Stimulated activated CD8-positive, alpha-beta memory T cell treated with anti-CD3 and anti-CD28 coated beads, Interleukin-4, amount 100 ng/mL, for 24 hours (primary cell): ENCODE data around the gene RCSD1.

Source experiments
- DNase-seq: peaks from one replicate; pipeline ENCODE4 v3.0.0-alpha.2; 2020; ENCODE audit warnings: low read depth

Gene RCSD1

DNA sequence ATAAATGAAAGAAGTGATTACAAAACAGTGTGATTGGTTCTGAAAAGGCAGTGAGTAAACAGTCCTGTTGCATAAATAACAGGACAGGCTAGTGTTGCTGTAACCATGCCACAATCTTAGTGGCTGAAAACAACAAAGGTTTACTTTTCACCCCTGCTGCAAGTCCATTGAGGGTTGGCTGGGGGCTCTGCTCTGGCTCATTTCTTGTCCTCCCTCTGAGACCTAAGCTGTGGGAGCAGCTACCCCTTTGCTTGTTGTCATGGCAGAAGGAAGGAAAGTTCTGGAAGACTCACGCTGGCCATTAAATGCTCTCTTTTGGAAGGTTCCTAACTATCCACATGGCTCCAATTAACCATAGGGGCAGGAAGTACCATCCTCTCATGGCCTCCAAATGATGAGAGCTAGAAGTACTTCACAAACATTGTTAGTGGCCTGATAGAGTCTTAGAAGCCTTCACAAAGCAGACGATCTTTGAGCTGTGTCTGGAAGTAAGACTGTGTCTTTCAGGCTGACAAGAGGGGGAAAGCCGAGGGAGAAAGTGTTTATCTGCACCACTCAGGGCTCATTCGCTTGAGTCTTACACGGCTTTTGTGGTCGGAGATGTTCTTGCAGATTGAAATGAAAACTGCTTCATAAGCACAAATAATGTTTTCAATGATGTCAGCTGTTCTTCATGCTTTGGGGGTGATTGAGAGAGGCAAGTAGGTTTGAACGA is 11.9 kb downstream of the RCSD1 start:
- DNase-seq = no peak

DNA sequence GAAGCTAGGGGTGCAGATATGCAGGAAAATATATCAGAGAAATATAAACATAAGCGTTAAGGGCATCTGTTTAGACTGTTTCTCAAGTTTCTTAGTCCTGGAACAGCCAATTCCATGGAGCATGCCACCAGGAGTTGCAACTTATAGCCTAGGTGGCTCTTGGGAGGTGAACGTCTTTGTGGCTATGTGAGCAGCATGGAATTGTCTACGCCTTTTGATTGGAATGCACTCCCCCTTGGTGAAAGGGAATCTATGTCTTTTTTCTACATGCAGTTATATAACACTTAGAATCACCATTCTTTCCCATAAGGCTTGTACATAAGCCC is 12.4 kb downstream of the RCSD1 start:
- DNase-seq = no peak

DNA sequence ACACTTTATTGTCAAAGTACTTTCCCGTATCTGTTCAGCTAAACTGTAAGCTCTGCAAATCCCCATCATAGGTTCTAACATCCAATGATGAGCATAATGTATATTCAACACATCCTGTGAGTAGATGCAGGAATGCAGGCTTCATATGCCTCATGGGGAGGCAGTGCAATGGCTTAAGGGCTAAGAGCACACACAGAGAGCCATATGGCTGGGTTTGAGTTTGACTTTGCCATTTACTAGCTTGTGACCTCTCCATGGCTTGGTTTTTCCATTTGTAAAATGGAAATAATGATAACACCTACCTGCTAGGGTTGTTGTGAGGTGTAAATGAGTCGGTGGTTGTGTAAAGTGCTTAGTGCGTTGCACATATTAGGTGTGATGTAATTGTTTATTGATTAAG is 13.4 kb downstream of the RCSD1 start:
- no peak for DNase-seq

DNA sequence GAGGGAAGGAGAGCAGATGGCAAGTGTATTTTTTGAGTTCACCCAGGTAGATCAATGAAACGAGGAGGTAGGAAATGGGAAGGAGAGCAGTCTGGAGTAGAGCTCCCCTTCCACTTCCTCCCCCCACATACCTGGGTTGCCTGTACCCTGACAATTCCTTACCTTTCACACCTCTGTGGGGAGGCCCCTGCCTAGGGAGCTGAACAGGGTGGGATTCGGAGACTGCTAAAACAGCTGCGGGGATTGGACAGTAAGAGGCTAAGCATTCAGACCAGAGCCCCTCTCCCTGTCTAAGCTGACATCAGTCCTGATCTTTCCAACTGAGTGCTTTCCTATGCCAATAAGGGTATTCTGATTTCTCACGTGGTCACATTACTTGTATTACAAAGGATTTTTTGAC is 14.5 kb downstream of the RCSD1 start:
- DNase-seq = no peak

DNA sequence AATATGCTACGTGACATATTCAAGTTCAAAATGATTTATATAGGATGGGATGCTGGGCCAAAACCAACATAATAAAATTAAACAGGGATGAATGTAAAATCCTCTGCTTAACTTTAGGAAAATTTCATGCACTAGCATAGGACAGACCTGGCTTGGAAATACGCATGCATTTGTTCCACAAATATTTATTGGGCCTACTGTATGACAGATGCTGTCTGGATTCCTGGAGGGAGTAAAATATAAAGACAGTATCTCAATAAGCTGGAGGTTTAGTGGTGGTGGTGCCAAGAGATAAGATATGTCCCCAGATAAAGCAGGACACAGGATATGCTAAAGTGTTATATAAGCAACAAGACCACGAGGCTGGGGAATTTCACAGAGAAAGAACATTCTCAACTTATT is 15.1 kb downstream of the RCSD1 start:
- no peak for DNase-seq

DNA sequence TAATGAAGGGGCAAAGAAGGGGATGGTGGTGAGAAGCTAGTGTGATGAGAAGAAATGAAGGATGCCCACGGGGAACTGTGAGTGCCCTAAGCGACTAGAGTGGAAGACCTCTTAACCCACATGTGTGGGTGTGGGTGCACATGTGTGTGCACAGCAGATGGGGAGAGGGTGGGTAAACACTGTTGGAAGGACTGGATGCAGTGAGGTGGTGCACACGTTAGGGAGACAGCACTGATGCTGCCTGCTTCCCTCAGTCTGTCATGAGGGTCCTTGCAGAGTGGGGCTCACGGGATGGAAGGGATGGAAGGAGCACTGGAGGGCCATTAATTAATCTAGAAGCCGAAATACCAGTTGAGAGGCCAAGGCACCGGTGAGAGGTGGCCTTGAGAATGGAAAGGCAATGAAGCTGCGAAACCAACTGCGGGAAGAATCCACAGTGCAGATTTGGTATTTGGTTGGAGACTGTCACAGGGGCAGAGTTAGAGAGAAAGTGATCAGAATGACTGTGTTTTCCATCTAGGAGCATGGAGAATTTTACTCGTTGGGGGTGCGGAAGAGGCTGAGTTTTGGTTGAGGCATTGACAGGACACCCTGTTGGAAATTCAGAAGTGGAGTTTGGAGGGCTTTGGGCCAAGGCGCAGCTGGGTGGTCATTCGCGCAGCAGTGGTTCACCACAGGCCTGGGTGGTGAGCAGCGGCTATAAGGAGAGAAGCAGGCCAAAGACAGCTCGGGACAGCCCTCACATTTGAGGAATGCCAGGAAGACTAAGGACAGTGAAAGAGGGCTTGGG is 15.8 kb downstream of the RCSD1 start:
- no peak for DNase-seq

DNA sequence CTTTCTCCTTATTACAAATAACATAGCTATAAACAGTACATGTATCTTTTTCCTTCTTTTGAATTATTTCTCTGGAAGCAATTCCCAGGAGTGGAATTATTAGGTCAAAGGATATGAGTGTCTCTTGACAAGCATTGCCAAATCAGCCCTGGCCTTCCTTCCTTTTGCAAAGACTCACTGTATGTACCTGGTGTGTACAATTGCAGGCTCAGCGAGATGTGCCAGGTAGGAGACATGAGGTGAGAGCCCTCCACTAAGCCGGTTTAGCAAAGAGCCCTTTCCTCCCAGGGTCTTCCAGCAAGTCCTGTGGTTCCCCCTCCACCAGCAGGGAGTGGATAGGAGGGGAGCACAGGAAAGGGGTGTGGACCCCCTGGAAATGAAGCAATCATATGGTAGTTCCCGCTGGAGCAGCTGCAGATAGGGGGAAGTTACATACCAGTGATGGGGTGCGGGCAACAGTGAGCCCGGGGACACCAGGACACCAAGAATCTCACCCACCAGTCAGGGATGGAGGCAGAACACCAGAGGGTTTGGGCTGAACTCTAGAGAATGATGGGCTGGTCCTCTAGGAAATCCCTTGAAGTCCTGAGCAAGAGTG is 18.3 kb downstream of the RCSD1 start:
- no peak for DNase-seq

DNA sequence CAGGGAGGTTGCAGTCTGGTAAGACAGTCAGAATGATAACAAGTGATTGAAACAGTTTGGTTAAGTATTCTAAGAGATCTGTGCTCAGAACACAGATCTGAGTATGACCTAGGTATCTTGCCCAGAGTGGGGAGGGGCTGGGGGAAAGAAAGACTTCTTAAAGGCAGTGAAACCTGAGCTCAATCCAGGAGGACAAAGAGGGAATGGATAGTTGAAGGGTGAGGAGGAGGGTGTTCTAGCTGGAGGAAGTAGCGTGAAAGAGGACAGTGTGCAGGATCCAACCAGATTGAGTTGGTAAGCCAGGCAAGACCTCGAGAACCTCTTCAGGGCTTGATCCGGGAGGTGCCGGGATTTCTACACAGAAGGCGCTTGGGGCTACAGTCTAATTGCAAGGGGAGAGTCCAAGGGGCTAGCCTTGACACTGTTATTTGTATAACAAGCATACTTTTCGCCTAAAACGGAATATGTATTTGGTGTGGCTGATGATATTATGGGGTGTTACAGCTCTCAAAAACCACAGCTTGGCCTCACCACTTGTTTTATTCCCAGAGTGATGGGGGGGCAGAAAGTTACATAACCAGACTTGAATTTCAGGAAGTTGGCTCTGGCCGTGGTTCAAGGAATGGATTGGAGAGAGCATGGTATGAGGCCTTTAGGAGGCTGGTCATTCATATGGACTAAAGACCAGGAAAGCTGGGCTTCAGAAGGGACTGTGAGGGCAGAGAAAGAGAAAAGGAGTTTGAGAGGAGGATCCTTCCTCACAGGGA is 19.1 kb downstream of the RCSD1 start:
- no peak for DNase-seq

DNA sequence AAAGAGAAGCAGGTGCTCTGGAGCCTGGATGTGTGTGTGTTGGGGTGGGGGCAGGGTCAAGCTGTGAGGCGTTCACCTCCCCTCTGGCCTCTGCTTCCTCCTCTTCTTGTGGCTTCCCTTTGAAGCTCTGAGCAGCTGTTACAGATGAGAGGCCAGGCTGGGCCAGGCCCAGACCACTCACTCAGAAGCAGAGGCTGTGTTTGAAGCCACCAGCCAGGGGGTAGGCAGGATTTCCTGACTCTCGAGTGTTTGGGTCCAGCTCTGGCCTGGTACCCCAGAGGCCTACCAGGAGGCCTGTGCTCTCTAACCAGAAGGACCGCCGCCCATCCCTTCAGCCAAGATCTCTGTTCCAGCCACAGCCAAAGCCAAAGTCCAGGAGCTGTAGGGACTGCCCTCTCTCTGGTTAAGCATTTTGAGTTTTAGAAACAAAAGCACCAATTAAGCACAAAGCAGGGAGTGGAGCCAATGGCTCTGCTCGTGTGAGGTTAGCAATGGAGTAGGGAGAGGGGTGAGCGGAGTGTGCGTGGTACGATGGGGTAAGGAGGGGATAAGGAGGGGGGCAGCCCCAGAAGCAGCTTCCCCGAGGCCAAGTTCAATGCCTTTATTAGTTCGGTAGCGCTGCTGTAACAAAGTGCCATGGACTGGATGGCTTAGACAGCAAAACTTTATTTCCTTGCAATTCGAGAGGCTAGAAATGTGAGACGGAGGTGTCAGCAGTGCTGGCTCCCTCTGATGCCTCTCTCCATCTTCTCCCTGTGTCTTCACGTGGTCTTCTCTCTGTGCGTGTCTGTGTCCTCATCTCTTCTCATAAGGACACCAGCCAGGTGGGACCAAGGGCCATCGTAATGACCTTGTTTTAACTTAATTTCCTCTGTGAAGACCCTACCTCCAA is 20.5 kb downstream of the RCSD1 start:
- no peak for DNase-seq

DNA sequence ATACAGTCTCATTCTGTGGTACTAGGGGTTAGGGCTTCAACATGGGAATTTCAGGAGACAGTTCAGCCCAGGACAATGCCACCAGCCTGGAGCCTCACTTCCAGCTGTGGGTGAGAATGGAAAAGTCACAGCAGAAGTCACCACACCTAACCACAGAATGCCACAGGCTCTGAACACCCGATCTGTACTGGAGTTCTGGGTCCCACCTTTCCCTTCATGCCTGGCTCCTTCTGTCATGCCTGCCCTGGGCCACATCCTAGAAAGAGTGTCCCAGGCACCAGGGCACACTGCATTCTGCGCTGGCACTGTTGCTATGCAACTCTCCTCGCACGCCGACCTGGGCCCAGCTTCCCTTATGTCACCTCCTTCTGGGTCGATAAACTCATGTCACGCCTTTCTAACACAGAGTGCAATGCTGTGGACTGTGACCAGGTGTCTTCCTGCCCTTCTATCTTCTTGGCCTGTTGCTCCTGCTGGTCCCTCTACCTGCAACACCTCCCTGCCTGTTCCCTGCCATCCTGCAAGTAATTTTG is 21.2 kb downstream of the RCSD1 start:
- DNase-seq = no peak

DNA sequence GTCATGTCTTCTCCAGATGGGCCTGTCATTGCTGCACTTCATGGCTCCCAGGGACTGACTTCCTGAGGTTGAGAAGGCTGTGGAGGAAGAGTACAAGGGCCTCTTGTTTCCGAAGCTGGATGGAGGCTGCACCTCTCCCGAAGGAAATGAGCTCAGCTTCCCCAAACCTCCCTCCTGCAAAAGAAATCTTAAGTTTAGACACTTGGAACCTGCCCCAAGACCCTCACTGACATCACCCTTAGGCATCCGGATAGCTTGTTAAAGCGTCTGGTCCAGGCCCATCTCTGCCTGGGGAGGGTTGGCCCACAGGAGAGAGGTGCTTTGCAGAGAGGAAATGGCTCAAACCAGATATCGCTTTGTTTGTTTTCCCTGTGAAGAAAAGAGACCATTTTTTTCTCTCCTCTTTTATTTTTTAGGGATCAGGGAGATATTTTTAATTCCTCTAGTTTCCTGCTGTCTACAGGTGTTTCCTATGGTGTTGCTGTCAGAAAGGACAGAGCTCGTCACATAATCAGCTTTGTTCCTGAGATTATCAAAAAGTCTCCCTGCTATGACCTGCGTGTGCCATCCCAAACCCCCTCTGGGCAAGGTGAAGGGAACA is 25.0 kb downstream of the RCSD1 start:
- DNase-seq = no peak

DNA sequence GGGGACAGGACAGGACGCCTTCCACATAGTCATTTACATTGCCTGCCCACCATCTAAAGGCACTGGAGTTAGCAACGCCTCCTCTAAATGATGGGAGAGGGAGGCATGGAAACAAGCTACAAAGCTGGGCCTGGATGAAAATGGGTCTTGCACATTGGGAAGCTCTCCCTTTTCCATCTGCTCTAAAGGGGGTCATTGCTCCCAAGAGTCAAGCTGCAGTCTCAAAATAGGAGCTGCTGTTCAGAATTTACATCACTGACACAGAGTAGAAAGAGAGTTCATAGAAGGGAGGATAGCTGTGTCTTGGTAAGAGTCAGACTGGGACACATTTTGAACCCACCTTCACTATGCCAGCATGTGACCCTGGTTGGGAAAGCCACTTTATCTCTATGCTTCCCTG is 26.6 kb downstream of the RCSD1 start:
- DNase-seq = no peak

DNA sequence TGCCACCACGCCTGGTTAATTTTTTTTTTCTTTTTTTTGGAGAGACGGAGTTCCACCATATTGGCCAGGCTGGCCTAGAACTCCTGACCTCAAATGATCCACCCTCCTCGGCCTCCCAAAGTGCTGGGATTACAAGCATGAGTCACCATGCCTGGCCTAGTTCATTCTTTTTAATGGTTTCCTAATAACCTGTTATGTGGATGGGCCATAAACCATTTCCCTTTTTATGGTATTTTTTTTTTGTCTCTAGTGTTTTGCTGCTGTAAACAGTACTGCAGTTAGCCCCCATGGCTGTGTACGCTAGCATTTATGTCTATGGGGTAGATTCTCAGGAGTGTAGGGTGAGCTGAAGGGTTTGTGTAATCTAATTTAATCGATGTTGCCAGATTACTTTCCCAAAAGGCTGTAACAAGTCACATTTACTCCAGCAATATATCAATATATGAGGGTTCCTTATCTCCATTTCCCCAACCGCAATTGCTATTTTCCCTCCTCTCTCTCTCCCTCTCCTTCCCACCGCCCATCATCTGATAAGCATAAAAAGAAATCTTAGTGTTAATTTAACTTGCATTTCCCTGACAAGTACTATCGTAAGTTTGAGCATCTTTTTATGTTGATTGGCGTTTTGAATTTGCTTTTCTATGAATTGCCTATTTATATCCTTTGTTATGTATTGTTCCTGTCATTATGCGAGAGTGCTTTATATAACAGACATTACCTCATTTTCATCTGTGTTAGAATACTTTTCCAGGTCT is 28.7 kb downstream of the RCSD1 start:
- no peak for DNase-seq

DNA sequence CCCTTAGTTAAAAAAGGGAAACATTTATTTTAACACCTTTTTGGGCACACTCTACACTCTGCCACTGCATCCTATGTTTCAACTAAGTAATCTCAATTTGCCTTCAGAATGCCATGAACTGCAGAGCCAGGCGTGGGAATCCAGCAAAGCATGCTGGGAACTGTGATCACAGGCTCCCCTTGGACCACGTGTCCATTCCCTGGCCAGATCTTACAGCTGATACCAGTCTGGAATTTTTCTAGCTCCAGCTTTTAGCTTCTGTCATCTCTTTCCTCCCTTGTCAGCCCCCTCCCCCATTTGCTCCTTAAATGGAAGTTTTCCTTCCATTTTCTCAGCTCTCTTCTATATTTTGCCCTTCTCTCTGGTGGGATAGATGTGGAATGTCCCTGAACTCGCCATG is 29.4 kb downstream of the RCSD1 start:
- DNase-seq = no peak

DNA sequence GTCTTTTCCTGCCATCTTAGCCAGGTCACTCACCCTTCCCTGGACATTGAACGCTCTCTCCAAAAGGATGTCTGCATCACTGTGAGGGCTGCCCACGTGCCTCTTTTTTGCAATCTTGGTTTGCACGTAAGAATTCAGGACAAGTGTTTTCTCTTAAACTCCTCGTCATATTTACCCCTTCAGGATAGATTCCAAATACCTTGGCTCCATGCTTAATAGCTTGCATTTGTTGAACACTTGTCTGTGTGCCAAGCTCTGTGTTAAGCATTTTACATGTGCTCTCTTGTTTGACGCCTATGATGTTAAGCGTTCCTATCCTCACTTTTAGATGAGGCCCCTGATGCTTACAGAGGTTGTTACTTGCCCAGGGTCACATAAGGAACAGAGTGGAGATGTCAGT is 29.8 kb downstream of the RCSD1 start:
- DNase-seq = no peak

DNA sequence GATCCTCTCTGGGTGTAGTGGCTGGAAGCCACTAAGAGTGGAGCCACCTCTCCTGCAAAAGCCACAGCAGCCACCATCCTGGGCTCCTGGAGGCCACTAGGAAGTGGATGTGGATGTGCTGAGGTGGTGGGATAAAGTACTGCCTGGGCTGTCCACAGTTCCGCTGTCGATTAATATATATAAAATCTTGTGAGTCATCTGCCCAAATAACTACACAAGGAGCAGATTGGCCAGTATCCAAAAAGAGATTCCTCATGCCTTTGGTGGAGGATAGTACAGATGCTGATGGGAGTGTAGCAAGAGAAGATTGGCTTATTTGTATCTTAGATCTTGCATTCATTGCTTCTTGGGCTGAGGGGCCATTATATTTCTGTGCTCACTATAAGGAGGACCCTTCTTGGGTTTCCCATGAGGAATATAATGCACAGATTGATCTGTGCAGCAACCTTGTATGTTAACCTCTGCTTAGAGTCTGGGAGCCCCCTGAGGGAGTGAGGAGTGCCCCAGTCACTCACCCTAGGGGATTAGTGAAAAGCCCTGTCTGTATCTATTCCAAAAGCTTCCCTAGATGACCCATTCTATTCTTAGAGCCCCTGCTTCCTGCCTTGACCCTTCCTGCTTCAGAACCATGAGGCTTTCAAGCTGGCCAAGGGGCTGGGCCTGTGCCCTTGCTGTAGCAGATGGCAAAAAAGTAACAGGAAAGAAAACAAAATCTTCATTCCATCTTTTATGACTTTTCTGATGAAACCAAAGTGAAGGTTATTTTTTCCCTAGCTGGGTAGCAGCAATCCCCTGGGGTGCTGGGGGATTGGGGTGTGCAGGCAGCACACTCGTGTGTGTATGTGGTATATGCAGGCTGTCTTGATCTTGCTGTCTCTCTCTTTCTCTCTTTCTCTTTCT is 31.7 kb downstream of the RCSD1 start:
- DNase-seq = no peak

DNA sequence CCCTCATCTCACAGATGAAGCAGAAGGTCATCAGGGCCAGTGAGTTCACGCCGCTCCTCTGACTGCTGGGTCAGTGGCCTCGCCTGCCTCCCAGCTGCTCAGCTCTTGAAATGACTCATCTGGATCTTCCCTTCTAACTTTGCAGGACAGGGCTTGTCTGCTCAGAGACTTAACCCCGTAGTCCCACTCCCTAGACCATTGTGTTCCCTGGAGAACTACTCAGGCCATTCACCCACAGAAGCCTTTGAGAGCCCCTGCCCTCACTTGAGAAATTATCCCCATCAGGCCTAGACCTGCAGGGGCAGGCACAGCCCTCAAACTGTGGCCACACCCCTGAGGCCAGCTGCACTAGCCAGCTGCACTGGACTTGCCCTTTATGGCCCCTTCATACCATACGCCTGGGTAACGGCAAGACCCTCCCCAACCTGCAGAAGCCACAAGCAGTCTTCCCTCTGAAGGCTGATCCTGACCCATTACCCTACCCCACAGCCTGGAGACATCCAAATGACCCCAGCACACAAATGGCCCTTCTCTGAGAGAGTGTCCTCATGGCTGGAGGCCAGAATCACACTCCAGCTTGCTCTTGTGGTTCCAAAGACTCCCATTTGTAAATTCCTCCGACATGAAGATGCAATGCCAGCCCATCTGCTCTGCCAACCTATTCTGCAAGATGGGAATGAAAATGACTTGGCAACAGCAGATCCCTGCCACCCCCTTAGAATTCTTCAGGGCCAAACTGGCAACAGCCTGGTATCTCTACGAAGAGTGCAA is 33.2 kb downstream of the RCSD1 start:
- no peak for DNase-seq

DNA sequence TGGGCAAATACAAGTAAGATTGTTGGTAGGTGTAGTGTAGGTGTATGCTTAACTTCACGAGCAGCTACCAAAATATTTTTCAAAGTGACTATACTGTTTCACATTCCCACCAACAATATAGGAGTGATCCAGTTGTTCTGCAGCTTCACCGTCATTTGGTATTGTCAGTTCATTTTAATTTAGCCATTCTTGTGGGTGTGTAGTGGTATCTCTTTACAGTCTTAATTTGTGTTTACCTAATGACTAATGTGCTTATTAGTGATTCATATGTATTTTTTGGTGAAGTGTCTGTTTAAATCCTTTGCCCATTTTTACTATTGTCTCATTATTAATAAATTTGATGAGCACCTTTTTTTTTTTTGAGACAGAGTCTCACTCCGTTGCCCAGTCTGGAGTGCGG is 35.4 kb downstream of the RCSD1 start:
- DNase-seq = no peak
